Keratinocyte (primary cell): Measurements from ENCODE around the gene CRABP2. TPM values are rescaled to one million over a fixed set of nuclear protein-coding genes. Genes with fewer than 3 reads are reported as not detected.

ENCODE experiments used
- DNase-seq: peaks from one replicate; pipeline ENCODE4 v3.0.0-alpha.2; 2011; ENCODE audit warnings: low read depth, missing footprints, low spot score
- FAIRE-seq: peaks from 2 replicates; lab custom pipeline; 2011; peaks lifted over from hg19 to GRCh38; lab: Jason Lieb, UNC
- H2AFZ ChIP-seq: 2 replicates; pipeline ENCODE4 v1.6.0; 2012; ENCODE audit warnings: low read length, control low read depth, inconsistent platforms; ENCODE audit not compliant: control insufficient read depth
- H3K27ac ChIP-seq: 2 replicates; pipeline ENCODE4 v1.5.1; 2011; ENCODE audit warnings: low read length; ENCODE audit not compliant: control insufficient read depth, insufficient read depth
- H3K27me3 ChIP-seq: 3 replicates; pipeline ENCODE4 v1.6.0; 2011; ENCODE audit warnings: low read length; ENCODE audit not compliant: control insufficient read depth, insufficient read depth; ENCODE audit errors: extremely low read depth
- H3K36me3 ChIP-seq, 2 experiments: 2 replicates in 1 of 2; 3 replicates in 1 of 2; pipeline ENCODE4 v1.5.1; 2011; ENCODE audit warnings: low read length in 2 of 2, mild to moderate bottlenecking in 1 of 2; ENCODE audit not compliant: control insufficient read depth in 2 of 2, insufficient read depth in 2 of 2; ENCODE audit errors: extremely low read depth in 1 of 2
- H3K4me1 ChIP-seq: 3 replicates; pipeline ENCODE4 v1.5.1; 2011; ENCODE audit warnings: low read length; ENCODE audit not compliant: control insufficient read depth, insufficient read depth; ENCODE audit errors: extremely low read depth
- H3K4me2 ChIP-seq: 3 replicates; pipeline ENCODE4 v1.6.0; 2011; ENCODE audit warnings: low read depth, low read length; ENCODE audit not compliant: control insufficient read depth, insufficient read depth; ENCODE audit errors: extremely low read depth
- H3K4me3 ChIP-seq, 3 experiments: fragments of 200-600 bp in 1 of 3; sonication (generic) in 1 of 3; 2 replicates in 2 of 3; 3 replicates in 1 of 3; pipeline ENCODE4 v1.5.1; 2011 to 2016; ENCODE audit warnings: low read length in 3 of 3, mild to moderate bottlenecking in 3 of 3, control low read depth in 2 of 3, inconsistent platforms in 1 of 3, low read depth in 1 of 3, mixed read lengths in 1 of 3, mixed run types in 1 of 3, moderate library complexity in 1 of 3; ENCODE audit not compliant: control insufficient read depth in 2 of 3, insufficient read depth in 2 of 3; ENCODE audit errors: extremely low read depth in 1 of 3
- H3K79me2 ChIP-seq: 2 replicates; pipeline ENCODE4 v1.6.0; 2012; ENCODE audit warnings: low read length; ENCODE audit not compliant: control insufficient read depth, insufficient read depth
- H3K9ac ChIP-seq: 3 replicates; pipeline ENCODE4 v1.6.0; 2011; ENCODE audit warnings: low read length; ENCODE audit not compliant: control insufficient read depth, insufficient read depth; ENCODE audit errors: extremely low read depth
- H3K9me1 ChIP-seq: 3 replicates; pipeline ENCODE4 v1.6.0; 2011; ENCODE audit warnings: low read length; ENCODE audit not compliant: control insufficient read depth, insufficient read depth; ENCODE audit errors: extremely low read depth
- H3K9me3 ChIP-seq: 2 replicates; pipeline ENCODE4 v1.5.1; 2012; ENCODE audit warnings: low read depth, low read length; ENCODE audit not compliant: control insufficient read depth
- H4K20me1 ChIP-seq: 3 replicates; pipeline ENCODE4 v1.6.0; 2011; ENCODE audit warnings: low read length; ENCODE audit not compliant: control insufficient read depth, insufficient read depth; ENCODE audit errors: extremely low read depth
- CTCF ChIP-seq, 3 experiments: IDR thresholded peaks in 1 of 3; conservative IDR thresholded peaks in 1 of 3; optimal IDR thresholded peaks in 1 of 3; 2 replicates in 2 of 3; 3 replicates in 1 of 3; pipeline versions ENCODE3 to v1.5.1; 2011; ENCODE audit warnings: low read length in 3 of 3, mild to moderate bottlenecking in 3 of 3, moderate library complexity in 2 of 3, control low read depth in 1 of 3, inconsistent platforms in 1 of 3; ENCODE audit not compliant: insufficient read depth in 2 of 3; ENCODE audit errors: extremely low read depth in 1 of 3
- EZH2 ChIP-seq: IDR thresholded peaks from one replicate; pipeline ENCODE4 v1.6.1; 2012; ENCODE audit warnings: inconsistent platforms, mild to moderate bottlenecking, low read length, moderate library complexity
- dilution Hi-C: fragments of 300-500 bp; cut with MboI; formaldehyde crosslinking; loops from one replicate; pipeline ENCODE4 v1.7.0; 2020; ENCODE audit warnings: low sequenced_read_pairs; ENCODE audit not compliant: extremely low pct_ligation_motif_present
- polyA plus RNA-seq, 5 experiments: library from polyadenylated mRNA; depleted of rRNA in 3 of 5; stranded (reverse) in 3 of 5; stranded (forward) in 1 of 5; unstranded in 1 of 5; fragments of >200 nt; gene quantifications; 1 replicate in 1 of 5; 2 replicates in 3 of 5; 3 replicates in 1 of 5; pipeline versions ENCODE4 v1.2.1 to v1.2.3, GENCODE V29; 2011 to 2012; ENCODE audit warnings: missing spikeins in 2 of 5, low read depth in 1 of 5, low replicate concordance in 1 of 5

CRABP2 gene
- polyA plus RNA-seq, 1 donor (not counting 4 experiments of a cell fraction or from before 2014, with no cell fraction given): 8.4 TPM

GRCh38 chr1:156750191-156750672 is 44.8 kb upstream of the CRABP2 start:
- no peaks in the 10 kb centered on the region for H3K9me1 ChIP-seq
- peak; percentile 81 for DNase-seq
- no peak overlapping the region for H2AFZ ChIP-seq
- H3K4me1 ChIP-seq: peaks cover 46% of the 10 kb centered on the region
- no peak for FAIRE-seq
- H3K79me2 ChIP-seq: peaks cover 71% of the 10 kb centered on the region
- H3K36me3 ChIP-seq: peaks cover 8 to 21% of the 10 kb centered on the region in 2 experiments
- TF ChIP-seq CTCF (optimal IDR thresholded peaks at IDR 0.05 in 1 of 3, IDR thresholded peaks at IDR 0.05 in 1 of 3, conservative IDR thresholded peaks at IDR 0.05 in 1 of 3; ENCODE audit: extremely low read depth in 1 of 3, insufficient read depth in 2 of 3, low read length in 3 of 3) (no peak), EZH2 (no peak)
- no peaks in the 10 kb centered on the region for H4K20me1 ChIP-seq
- peak overlapping the region; percentile 98 for H3K27ac ChIP-seq
- peak overlapping the region; percentile 100 for H3K9ac ChIP-seq
- peak overlapping the region; percentile 100 for H3K4me2 ChIP-seq
- no peaks in the 10 kb centered on the region for H3K9me3 ChIP-seq
- H3K4me3 ChIP-seq: peak overlapping the region; percentile 88 to 99 (median 97)
- no peaks in the 10 kb centered on the region for H3K27me3 ChIP-seq
- dilution Hi-C loops: no loop called here

DNA sequence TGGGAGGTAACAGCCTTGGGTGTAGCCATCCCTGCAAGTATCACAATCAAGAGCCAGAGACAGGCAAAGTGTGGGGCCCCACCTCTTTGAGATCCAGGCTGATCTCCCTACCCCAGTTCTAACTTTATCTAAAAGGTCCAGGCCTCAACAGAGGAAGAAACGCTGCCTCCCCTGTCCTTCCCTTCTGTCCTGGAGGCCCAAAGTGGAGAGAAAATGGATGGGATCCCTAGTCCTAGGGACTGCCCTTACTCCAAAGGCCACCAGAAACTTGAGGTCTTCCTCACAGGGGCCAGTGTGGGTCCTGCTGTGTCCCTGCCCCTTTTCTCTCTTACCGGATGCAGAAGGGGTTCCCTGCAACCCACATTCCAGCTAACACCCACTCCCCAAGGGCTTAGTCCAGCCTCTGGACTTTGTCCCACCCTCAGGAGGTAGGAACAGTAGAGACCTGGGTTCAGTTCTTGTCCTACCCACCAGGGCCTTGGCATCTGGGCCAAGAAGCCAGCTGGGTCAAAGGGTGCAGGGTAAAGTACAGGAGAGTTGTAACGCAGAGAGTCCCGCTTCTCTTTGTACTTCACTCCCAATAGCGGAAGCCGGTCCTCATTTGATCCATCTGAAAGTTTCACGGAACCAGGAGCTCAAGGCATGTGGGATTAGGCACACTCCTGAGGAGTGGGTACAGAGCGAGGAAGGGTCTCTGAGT is 44.2 kb upstream of the CRABP2 start:
- dilution Hi-C loops: no loop called here
- Histone ChIP-seq H2AFZ (no peak overlapping the region), H3K4me1 (peaks cover 46% of the 10 kb centered on the region)

More for the DNA sequence above, 44.2 kb upstream of the CRABP2 start:
- Histone ChIP-seq H3K9me3 (no peaks in the 10 kb centered on the region), H3K9ac (peak overlapping the region; percentile 100), H3K4me2 (peak overlapping the region; percentile 100), H3K36me3 (peaks cover 12 to 28% of the 10 kb centered on the region in 2 experiments), H3K27ac (peak overlapping the region; percentile 98), H3K9me1 (no peaks in the 10 kb centered on the region), H3K79me2 (peaks cover 78% of the 10 kb centered on the region), H4K20me1 (no peaks in the 10 kb centered on the region), H3K27me3 (no peaks in the 10 kb centered on the region), H3K4me3 (peak overlapping the region; percentile 88 to 99 (median 97))
- FAIRE-seq (no peak), DNase-seq (no peak)
- TF ChIP-seq EZH2: no peak
- no peak for TF ChIP-seq CTCF (optimal IDR thresholded peaks at IDR 0.05 in 1 of 3, IDR thresholded peaks at IDR 0.05 in 1 of 3, conservative IDR thresholded peaks at IDR 0.05 in 1 of 3; ENCODE audit: extremely low read depth in 1 of 3, insufficient read depth in 2 of 3, low read length in 3 of 3)
